Measurements from ENCODE around the gene POU2AF1.

Gene POU2AF1

GRCh38 chr11:111378861-111379601, at the start of gene POU2AF1:
TSS of gene POU2AF1 (minus strand) at chr11:111379275. CDS start at chr11:111379177, 98 bp downstream.
- no peak for TF ChIP-seq GATA1 (IDR thresholded peaks at IDR 0.05; ENCODE audit: low read depth, low read length)
- TF ChIP-seq POLR2A (IDR thresholded peaks at IDR 0.05; ENCODE audit: low read length) = no peak
- no peak for DNase-seq

- DNase-seq = no peak
- TF ChIP-seq POLR2A (IDR thresholded peaks at IDR 0.05; ENCODE audit: low read length) = no peak
- TF ChIP-seq GATA1 (IDR thresholded peaks at IDR 0.05; ENCODE audit: low read depth, low read length) = no peak
These were observed 49.2 kb upstream of the POU2AF1 start for GRCh38 chr11:111428113-111428876.

GRCh38 chr11:111427471-111427912, 48.4 kb upstream of the POU2AF1 start:
- no peak for TF ChIP-seq POLR2A (IDR thresholded peaks at IDR 0.05; ENCODE audit: low read length)
- TF ChIP-seq GATA1 (IDR thresholded peaks at IDR 0.05; ENCODE audit: low read depth, low read length) = no peak
- DNase-seq = peak; percentile 33 to 49

GRCh38 chr11:111426617-111427016, 47.5 kb upstream of the POU2AF1 start:
- no peak for DNase-seq
- no peak for TF ChIP-seq POLR2A (IDR thresholded peaks at IDR 0.05; ENCODE audit: low read length)

GRCh38 chr11:111423250-111423615, 44.2 kb upstream of the POU2AF1 start:
- TF ChIP-seq GATA1 (IDR thresholded peaks at IDR 0.05; ENCODE audit: low read depth, low read length) (no peak), POLR2A (IDR thresholded peaks at IDR 0.05; ENCODE audit: low read length) (no peak)
- peak in 1 of 2 experiments; percentile 3 for DNase-seq

GRCh38 chr11:111422494-111423249, 43.6 kb upstream of the POU2AF1 start:
- peak in 1 of 2 experiments; percentile 25 for DNase-seq
- no peak for TF ChIP-seq GATA1 (IDR thresholded peaks at IDR 0.05; ENCODE audit: low read depth, low read length)
- no peak for TF ChIP-seq POLR2A (IDR thresholded peaks at IDR 0.05; ENCODE audit: low read length)

GRCh38 chr11:111421251-111421650, 42.2 kb upstream of the POU2AF1 start:
- DNase-seq = peak in 1 of 2 experiments; percentile 8
- TF ChIP-seq GATA1 (IDR thresholded peaks at IDR 0.05; ENCODE audit: low read depth, low read length) = no peak
- no peak for TF ChIP-seq POLR2A (IDR thresholded peaks at IDR 0.05; ENCODE audit: low read length)

- TF ChIP-seq POLR2A (IDR thresholded peaks at IDR 0.05; ENCODE audit: low read length) = no peak
- no peak for TF ChIP-seq GATA1 (IDR thresholded peaks at IDR 0.05; ENCODE audit: low read depth, low read length)
- no peak for DNase-seq
These were observed 40.7 kb upstream of the POU2AF1 start for GRCh38 chr11:111419641-111420327.

- DNase-seq = no peak
- TF ChIP-seq GATA1 (IDR thresholded peaks at IDR 0.05; ENCODE audit: low read depth, low read length) (no peak), POLR2A (IDR thresholded peaks at IDR 0.05; ENCODE audit: low read length) (no peak)
These were observed 40.1 kb upstream of the POU2AF1 start for GRCh38 chr11:111419181-111419580.

- TF ChIP-seq GATA1 (IDR thresholded peaks at IDR 0.05; ENCODE audit: low read depth, low read length) = no peak
- TF ChIP-seq POLR2A (IDR thresholded peaks at IDR 0.05; ENCODE audit: low read length) = no peak
- no peak for DNase-seq
These were observed 39.3 kb upstream of the POU2AF1 start for GRCh38 chr11:111418436-111418787.

- no peak for TF ChIP-seq GATA1 (IDR thresholded peaks at IDR 0.05; ENCODE audit: low read depth, low read length)
- DNase-seq = no peak
These were observed 38.8 kb upstream of the POU2AF1 start for GRCh38 chr11:111417766-111418435.

GRCh38 chr11:111417011-111417765, 38.1 kb upstream of the POU2AF1 start:
- DNase-seq = no peak
- TF ChIP-seq POLR2A (IDR thresholded peaks at IDR 0.05; ENCODE audit: low read length) = no peak
- no peak for TF ChIP-seq GATA1 (IDR thresholded peaks at IDR 0.05; ENCODE audit: low read depth, low read length)
